ENCODE data around the gene UQCRQ.

UQCRQ gene

GRCh38 chr5:132905938-132906337 lies 39.5 kb downstream of the UQCRQ start:
- TF ChIP-seq MAX (IDR thresholded peaks at IDR 0.05), result no peak
- no peak for TF ChIP-seq RAD21 (IDR thresholded peaks at IDR 0.05; ENCODE audit: low read depth)
- TF ChIP-seq FOXM1 (IDR thresholded peaks at IDR 0.05; ENCODE audit: borderline replicate concordance, low read depth), result no peak
- TF ChIP-seq YY1 (IDR thresholded peaks at IDR 0.05; ENCODE audit: low read depth), result no peak
- TF ChIP-seq CREB1 (IDR thresholded peaks at IDR 0.05; ENCODE audit: low read depth), result no peak
- no peak for TF ChIP-seq TAF1 (IDR thresholded peaks at IDR 0.05; ENCODE audit: low read depth)
- TF ChIP-seq USF1 (IDR thresholded peaks at IDR 0.05), result no peak
- TF ChIP-seq ZBTB7A (IDR thresholded peaks at IDR 0.05; ENCODE audit: low read depth), result no peak

GRCh38 chr5:132907161-132907560 lies 40.7 kb downstream of the UQCRQ start:
- TF ChIP-seq TCF12 (IDR thresholded peaks at IDR 0.05; ENCODE audit: low read depth) (no peak), TEAD4 (IDR thresholded peaks at IDR 0.05) (no peak), EP300 (IDR thresholded peaks at IDR 0.05; ENCODE audit: borderline replicate concordance) (no peak), MAX (IDR thresholded peaks at IDR 0.05) (no peak), ZBTB7A (IDR thresholded peaks at IDR 0.05; ENCODE audit: low read depth) (no peak), TAF1 (IDR thresholded peaks at IDR 0.05; ENCODE audit: low read depth) (no peak), FOXM1 (IDR thresholded peaks at IDR 0.05; ENCODE audit: borderline replicate concordance, low read depth) (no peak), NFIC (IDR thresholded peaks at IDR 0.05) (no peak), USF1 (IDR thresholded peaks at IDR 0.05) (no peak), CREB1 (IDR thresholded peaks at IDR 0.05; ENCODE audit: low read depth) (no peak), RAD21 (IDR thresholded peaks at IDR 0.05; ENCODE audit: low read depth) (no peak), REST (IDR thresholded peaks at IDR 0.05; ENCODE audit: low read depth) (no peak), EGR1 (IDR thresholded peaks at IDR 0.05) (no peak), YY1 (IDR thresholded peaks at IDR 0.05; ENCODE audit: low read depth) (no peak), CEBPB (IDR thresholded peaks at IDR 0.05) (no peak)

GRCh38 chr5:132909702-132910101 lies 43.3 kb downstream of the UQCRQ start:
- TF ChIP-seq MAX (IDR thresholded peaks at IDR 0.05) (no peak), TCF12 (IDR thresholded peaks at IDR 0.05; ENCODE audit: low read depth) (no peak), ZBTB7A (IDR thresholded peaks at IDR 0.05; ENCODE audit: low read depth) (no peak), NFIC (IDR thresholded peaks at IDR 0.05) (no peak), REST (IDR thresholded peaks at IDR 0.05; ENCODE audit: low read depth) (no peak), TAF1 (IDR thresholded peaks at IDR 0.05; ENCODE audit: low read depth) (no peak), YY1 (IDR thresholded peaks at IDR 0.05; ENCODE audit: low read depth) (no peak), EGR1 (IDR thresholded peaks at IDR 0.05) (no peak), TEAD4 (IDR thresholded peaks at IDR 0.05) (no peak)

- no peak for TF ChIP-seq USF1 (IDR thresholded peaks at IDR 0.05)
Measured at GRCh38 chr5:132915681-132916080, 49.2 kb downstream of the UQCRQ start.

GRCh38 chr5:132916086-132916485 lies 49.6 kb downstream of the UQCRQ start:
- TF ChIP-seq TCF12 (IDR thresholded peaks at IDR 0.05; ENCODE audit: low read depth) (no peak), TEAD4 (IDR thresholded peaks at IDR 0.05) (no peak), RAD21 (IDR thresholded peaks at IDR 0.05; ENCODE audit: low read depth) (no peak), EGR1 (IDR thresholded peaks at IDR 0.05) (no peak), TAF1 (IDR thresholded peaks at IDR 0.05; ENCODE audit: low read depth) (no peak), EP300 (IDR thresholded peaks at IDR 0.05; ENCODE audit: borderline replicate concordance) (no peak), FOXM1 (IDR thresholded peaks at IDR 0.05; ENCODE audit: borderline replicate concordance, low read depth) (no peak), NFIC (IDR thresholded peaks at IDR 0.05) (no peak), USF1 (IDR thresholded peaks at IDR 0.05) (no peak), CREB1 (IDR thresholded peaks at IDR 0.05; ENCODE audit: low read depth) (no peak), REST (IDR thresholded peaks at IDR 0.05; ENCODE audit: low read depth) (no peak), CEBPB (IDR thresholded peaks at IDR 0.05) (no peak), MAX (IDR thresholded peaks at IDR 0.05) (no peak), YY1 (IDR thresholded peaks at IDR 0.05; ENCODE audit: low read depth) (no peak)
